ENCODE measurements around the gene PDX1.
A peak's percentile ranks its signal among the peaks of the same experiment; 100 is the strongest.

Gene PDX1

GRCh38 chr13:27919934-27920676 lies at the start of gene PDX1:
TSS of gene PDX1 (plus strand) at chr13:27920000. CDS start at chr13:27920139, 139 bp downstream.
- no peak for TF ChIP-seq CTCF (IDR thresholded peaks at IDR 0.05; ENCODE audit: insufficient read depth, low read depth, low read length, missing control alignments)
- H3K4me3 ChIP-seq (ENCODE audit: low read length) = peak within 1 kb of the TSS; percentile 27
- peak; percentile 35 for DNase-seq (ENCODE audit: low read depth)

- no peak for DNase-seq (ENCODE audit: low read depth)
- no peak for TF ChIP-seq CTCF (IDR thresholded peaks at IDR 0.05; ENCODE audit: insufficient read depth, low read depth, low read length, missing control alignments)
- no peak overlapping the region for H3K4me3 ChIP-seq (ENCODE audit: low read length)
These were observed 41.5 kb upstream of the PDX1 start for GRCh38 chr13:27878274-27878673.

GRCh38 chr13:27889471-27889870 lies 30.3 kb upstream of the PDX1 start:
- no peak for TF ChIP-seq CTCF (IDR thresholded peaks at IDR 0.05; ENCODE audit: insufficient read depth, low read depth, low read length, missing control alignments)
- DNase-seq (ENCODE audit: low read depth) = no peak
- no peak overlapping the region for H3K4me3 ChIP-seq (ENCODE audit: low read length)

- H3K4me3 ChIP-seq (ENCODE audit: low read length) = no peak overlapping the region
- DNase-seq (ENCODE audit: low read depth) = no peak
- no peak for TF ChIP-seq CTCF (IDR thresholded peaks at IDR 0.05; ENCODE audit: insufficient read depth, low read depth, low read length, missing control alignments)
These were observed 23.1 kb upstream of the PDX1 start for GRCh38 chr13:27896726-27897125.

- no peak for DNase-seq (ENCODE audit: low read depth)
- no peak overlapping the region for H3K4me3 ChIP-seq (ENCODE audit: low read length)
- TF ChIP-seq CTCF (IDR thresholded peaks at IDR 0.05; ENCODE audit: insufficient read depth, low read depth, low read length, missing control alignments) = no peak
These were observed 15.1 kb upstream of the PDX1 start for GRCh38 chr13:27904719-27905118.

- no peak overlapping the region for H3K4me3 ChIP-seq (ENCODE audit: low read length)
- DNase-seq (ENCODE audit: low read depth) = no peak
- TF ChIP-seq CTCF (IDR thresholded peaks at IDR 0.05; ENCODE audit: insufficient read depth, low read depth, low read length, missing control alignments) = no peak
These were observed 14.2 kb upstream of the PDX1 start for GRCh38 chr13:27905650-27906049.

Data from epithelial cell of esophagus (primary cell).